ENCODE results near the gene BACH2.

DNA sequence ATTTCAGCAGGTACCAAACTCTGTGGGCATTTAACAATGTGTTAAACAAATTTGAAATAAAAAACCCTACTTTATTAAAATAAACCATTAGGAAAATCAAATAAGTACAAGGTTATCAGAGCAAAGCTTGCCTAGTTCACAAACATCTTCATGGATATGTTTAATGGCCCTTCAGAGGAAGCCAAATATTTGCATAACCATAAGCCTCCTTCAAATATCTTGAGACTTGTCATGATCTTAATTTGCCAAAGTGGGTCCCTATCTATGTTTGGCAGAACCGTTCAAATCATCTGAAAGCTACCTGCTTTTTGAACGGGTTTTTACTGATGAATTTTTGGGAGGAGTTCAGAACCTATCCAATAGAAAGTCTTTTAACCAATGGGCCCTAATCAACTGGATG lies 176.3 kb downstream of the BACH2 start:
- TF ChIP-seq, protein P1, sequence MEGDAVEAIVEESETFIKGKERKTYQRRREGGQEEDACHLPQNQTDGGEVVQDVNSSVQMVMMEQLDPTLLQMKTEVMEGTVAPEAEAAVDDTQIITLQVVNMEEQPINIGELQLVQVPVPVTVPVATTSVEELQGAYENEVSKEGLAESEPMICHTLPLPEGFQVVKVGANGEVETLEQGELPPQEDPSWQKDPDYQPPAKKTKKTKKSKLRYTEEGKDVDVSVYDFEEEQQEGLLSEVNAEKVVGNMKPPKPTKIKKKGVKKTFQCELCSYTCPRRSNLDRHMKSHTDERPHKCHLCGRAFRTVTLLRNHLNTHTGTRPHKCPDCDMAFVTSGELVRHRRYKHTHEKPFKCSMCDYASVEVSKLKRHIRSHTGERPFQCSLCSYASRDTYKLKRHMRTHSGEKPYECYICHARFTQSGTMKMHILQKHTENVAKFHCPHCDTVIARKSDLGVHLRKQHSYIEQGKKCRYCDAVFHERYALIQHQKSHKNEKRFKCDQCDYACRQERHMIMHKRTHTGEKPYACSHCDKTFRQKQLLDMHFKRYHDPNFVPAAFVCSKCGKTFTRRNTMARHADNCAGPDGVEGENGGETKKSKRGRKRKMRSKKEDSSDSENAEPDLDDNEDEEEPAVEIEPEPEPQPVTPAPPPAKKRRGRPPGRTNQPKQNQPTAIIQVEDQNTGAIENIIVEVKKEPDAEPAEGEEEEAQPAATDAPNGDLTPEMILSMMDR (IDR thresholded peaks at IDR 0.05), result no peak
- TF ChIP-seq POLR2AphosphoS5 (IDR thresholded peaks at IDR 0.05), result no peak
- TF ChIP-seq POLR2A (IDR thresholded peaks at IDR 0.05; ENCODE audit: low read depth), result no peak
